HG03159 (cell line): ENCODE measurements around the gene ALDH3B2.
"Not testable (repeated sequence)": the region's sequence is repeated elsewhere in the genome, so short reads cannot be mapped to it uniquely, and the experiment has no call there.

ENCODE experiments used
- ATAC-seq: cut with Tn5 transposase; IDR thresholded peaks from one replicate; pipeline ENCODE4 v1.9.1; 2021; ENCODE audit warnings: mild to moderate bottlenecking, moderate library complexity; ENCODE audit not compliant: unreplicated experiment

ALDH3B2 gene

DNA sequence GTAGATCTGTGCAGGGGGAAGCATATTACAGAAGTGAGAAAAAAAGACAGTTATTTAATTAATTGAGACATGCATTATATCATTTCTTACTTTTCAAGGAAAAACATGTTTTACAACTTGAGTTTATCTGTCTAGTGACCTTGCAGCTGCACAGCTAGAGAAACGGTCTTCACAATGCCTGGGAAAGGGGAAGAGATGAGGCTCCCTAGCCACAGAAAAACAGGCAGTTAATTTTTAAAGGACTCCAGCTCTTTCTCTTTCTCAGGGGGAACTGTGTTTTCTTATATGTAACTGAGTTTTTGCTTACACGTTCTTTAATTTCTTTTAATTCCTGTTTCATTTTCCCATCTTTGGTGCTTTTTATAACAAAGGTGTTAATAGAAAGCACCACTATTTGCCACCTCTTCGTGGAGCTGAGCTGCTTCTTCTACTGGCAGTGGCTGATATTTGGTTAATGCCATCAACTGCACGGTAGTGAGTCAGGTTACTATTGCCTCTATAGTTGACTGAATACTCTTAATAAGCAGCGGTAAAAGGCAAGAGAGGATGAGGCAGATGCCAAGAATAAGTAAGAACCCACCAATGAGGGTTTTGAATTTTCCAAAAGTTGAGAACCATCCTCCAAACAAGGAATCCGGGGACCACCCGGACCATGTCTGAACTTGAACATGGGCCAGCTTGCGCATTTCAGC, 11.4 kb upstream of the ALDH3B2 start:
- not testable (repeated sequence) for ATAC-seq

GRCh38 chr11:67682126-67683034, 8.0 kb upstream of the ALDH3B2 start:
- not testable (repeated sequence) for ATAC-seq

GRCh38 chr11:67680696-67681470, 6.5 kb upstream of the ALDH3B2 start:
- no peak for ATAC-seq

DNA sequence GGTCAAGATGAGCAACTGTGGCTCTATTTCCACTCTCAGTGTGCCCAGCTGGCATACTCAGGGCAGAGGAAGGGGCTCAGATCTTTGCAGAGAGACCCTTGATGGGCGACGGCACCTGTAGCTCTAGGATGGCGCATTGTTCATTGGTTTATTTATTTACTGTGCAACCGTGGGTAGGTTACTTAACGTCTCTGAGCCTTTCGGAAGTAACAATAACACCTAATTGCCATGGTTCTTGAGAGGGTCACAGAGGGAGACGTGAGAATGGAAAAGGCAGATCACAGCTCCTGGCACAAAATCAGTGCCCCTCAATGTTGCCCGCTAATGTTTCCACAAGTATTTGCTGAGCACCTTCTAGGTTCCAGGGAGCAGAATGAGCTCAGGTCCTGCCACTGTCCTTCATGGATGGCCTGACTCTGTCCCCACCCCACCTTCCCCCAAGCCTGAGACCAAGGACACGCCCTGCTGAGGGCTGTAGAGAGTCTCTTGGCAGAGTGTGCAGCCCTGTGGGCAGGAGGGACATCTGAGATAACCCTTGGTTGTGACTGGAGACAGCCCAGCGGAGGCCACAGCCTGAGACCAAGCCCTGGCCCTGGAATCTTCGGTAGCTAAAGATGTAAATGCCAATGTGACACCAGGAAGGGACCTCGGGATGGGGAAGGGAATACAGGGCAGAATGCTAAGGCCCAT, 780 bp upstream of the ALDH3B2 start:
- ATAC-seq = no peak

- no peak for ATAC-seq
These were observed 521 bp downstream of the ALDH3B2 start for GRCh38 chr11:67673902-67674301.

DNA sequence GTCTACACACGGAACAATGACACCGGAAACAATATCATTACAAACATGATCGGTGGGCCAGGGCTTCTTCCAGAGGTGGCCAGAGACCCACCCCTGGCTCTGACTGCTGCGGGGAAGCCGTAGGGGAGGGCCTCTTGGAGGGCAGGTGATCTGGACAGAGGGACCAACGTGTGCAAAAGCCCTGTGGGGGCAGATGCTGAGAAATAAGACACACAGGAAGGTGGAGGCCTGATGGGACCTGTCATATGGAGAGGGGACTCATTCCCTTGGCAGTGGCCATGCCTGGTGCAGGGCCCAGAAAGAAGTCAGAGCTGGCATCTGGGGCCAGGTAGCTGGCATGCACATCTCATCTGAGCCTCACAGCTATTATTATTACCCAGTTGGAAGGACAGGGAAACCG, 1.1 kb downstream of the ALDH3B2 start:
- ATAC-seq = no peak

GRCh38 chr11:67671211-67671520, 3.3 kb downstream of the ALDH3B2 start:
- no peak for ATAC-seq

- no peak for ATAC-seq
These were observed 3.9 kb downstream of the ALDH3B2 start for GRCh38 chr11:67670316-67671210.

DNA sequence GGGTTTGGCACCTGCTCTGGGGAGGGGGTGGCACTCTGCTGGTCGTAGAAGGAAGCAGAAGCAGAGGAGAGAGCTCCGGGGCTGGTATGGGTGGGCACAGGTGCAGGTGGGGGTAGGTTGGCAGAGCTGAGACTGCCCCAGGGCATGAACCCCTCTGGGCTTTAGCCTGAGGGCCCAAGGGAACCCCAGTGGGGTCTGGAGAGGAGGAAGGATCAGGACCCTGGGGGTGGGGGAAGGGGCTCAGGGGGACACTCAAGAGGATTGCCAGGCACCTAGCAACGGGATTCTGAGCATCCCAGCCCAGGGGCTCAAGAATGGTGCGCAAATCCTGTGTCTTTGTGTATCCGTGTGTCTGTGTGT, 6.3 kb downstream of the ALDH3B2 start:
- no peak for ATAC-seq

- no peak for ATAC-seq
These were observed 6.8 kb downstream of the ALDH3B2 start for GRCh38 chr11:67667490-67668191.

- no peak for ATAC-seq
These were observed 7.5 kb downstream of the ALDH3B2 start for GRCh38 chr11:67666676-67667489.

DNA sequence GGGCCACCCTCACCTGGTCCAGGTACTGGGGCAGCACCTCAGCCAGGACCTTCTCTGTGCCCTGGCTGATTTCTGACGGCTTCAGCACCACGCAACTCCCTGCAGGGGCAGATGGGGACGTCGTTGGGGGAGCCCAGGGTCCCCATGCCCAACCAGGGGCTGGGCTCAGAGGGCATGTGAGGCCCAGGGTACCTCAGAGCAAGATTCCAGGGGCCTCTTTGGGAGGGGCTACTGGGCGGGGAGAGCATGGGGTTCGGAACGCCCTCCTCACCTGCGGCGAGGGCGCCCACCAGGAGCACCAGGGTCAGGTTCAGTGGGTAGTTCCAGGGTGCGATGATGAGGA, 8.1 kb downstream of the ALDH3B2 start:
- ATAC-seq = no peak

- ATAC-seq = no peak
These were observed 8.7 kb downstream of the ALDH3B2 start for GRCh38 chr11:67665541-67666302.

DNA sequence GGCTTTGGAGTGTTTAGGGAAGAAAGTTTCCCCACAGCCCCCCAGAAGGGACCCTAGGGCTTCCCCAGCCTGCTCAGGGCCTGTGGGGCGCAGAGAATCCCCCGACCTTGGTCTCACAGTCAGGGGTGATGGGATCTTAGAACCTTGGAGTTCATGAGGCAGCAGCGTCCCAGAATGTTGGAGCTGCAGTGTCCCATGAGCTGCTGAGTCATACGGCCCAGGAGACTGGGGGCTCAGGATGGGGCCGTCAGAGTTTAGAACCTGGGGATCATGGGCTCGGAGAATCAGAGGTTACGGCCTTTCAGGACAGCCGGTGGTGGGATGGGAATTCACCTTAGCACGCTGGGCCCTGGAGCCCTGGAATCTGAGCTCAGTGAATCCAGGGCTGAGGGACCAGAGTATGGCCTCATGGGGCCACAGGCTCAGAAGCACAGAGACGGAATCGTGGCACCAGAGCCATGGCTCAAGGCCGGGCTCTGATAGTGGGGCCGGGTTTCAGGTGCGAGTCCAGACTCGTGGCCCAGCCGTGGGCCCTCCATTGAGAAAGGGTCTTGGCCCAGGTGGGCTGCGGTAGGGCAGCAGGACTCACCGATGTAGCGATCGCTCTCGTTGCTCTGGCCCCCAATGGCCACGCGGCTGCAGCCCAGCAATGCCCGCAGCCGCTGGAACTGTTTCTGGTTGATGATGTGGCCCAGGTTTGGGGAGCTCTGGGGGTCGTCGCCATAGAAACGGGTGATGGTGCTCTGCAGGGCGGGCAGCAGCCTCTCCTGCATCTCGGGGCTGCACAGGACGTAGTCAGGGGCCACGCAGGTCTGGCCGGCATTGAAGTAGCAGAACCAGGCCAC, 9.5 kb downstream of the ALDH3B2 start:
- no peak for ATAC-seq

GRCh38 chr11:67664213-67664585, 10.2 kb downstream of the ALDH3B2 start:
- ATAC-seq = no peak

GRCh38 chr11:67663532-67664212, 10.8 kb downstream of the ALDH3B2 start:
- no peak for ATAC-seq
